ENCODE results near the gene RFX3.

Gene RFX3

DNA sequence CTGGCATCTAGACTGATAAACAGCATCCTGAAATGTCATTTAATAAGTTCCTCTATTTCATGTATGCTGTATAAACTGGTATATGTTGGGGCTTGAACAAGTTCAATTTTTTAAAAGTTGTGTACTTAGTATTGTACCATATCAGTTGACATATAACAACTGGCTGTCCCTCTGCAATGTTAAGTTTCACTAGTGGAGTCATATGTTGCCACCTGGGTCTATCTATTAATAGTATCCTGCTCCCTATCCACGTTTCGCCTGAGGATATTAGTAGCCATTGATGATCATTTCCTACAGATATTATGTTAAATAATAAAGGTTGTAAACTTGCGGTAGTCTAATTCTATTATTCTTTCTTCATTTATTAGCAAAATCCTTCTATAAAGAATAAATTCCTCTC, 177.6 kb downstream of the RFX3 start:
- Histone ChIP-seq H3K4me2 (ENCODE audit: insufficient read depth, low read length) (no peak overlapping the region), H3K27me3 (ENCODE audit: insufficient read depth, low read length, poor library complexity) (no peaks in the 10 kb centered on the region), H3K9ac (ENCODE audit: low read depth, low read length) (no peak overlapping the region), H4K20me1 (ENCODE audit: insufficient read depth, low read length) (no peaks in the 10 kb centered on the region), H3K79me2 (ENCODE audit: insufficient read depth, low read length) (no peaks in the 10 kb centered on the region), H3K27ac (ENCODE audit: low read length) (no peak overlapping the region), H3K9me3 (ENCODE audit: insufficient read depth, low read length, severe bottlenecking) (no peaks in the 10 kb centered on the region), H3K4me3 (ENCODE audit: low read depth in 1 of 2, low read length in 2 of 2) (no peak overlapping the region), H3K4me1 (ENCODE audit: insufficient read depth, low read length) (no peaks in the 10 kb centered on the region), H2AFZ (ENCODE audit: low read depth, low read length) (no peak overlapping the region), H3K36me3 (ENCODE audit: insufficient read depth, low read length) (no peaks in the 10 kb centered on the region)
- no peak for DNase-seq
- TF ChIP-seq, protein P1, sequence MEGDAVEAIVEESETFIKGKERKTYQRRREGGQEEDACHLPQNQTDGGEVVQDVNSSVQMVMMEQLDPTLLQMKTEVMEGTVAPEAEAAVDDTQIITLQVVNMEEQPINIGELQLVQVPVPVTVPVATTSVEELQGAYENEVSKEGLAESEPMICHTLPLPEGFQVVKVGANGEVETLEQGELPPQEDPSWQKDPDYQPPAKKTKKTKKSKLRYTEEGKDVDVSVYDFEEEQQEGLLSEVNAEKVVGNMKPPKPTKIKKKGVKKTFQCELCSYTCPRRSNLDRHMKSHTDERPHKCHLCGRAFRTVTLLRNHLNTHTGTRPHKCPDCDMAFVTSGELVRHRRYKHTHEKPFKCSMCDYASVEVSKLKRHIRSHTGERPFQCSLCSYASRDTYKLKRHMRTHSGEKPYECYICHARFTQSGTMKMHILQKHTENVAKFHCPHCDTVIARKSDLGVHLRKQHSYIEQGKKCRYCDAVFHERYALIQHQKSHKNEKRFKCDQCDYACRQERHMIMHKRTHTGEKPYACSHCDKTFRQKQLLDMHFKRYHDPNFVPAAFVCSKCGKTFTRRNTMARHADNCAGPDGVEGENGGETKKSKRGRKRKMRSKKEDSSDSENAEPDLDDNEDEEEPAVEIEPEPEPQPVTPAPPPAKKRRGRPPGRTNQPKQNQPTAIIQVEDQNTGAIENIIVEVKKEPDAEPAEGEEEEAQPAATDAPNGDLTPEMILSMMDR (IDR thresholded peaks at IDR 0.05; ENCODE audit: borderline replicate concordance, extremely low read depth, low read length, poor library complexity, severe bottlenecking) = no peak
- TF ChIP-seq EZH2 (IDR thresholded peaks at IDR 0.05; ENCODE audit: borderline replicate concordance, low read depth, low read length, severe bottlenecking) = no peak
- ATAC-seq (ENCODE audit: insufficient read depth, low read depth) = no peak

DNA sequence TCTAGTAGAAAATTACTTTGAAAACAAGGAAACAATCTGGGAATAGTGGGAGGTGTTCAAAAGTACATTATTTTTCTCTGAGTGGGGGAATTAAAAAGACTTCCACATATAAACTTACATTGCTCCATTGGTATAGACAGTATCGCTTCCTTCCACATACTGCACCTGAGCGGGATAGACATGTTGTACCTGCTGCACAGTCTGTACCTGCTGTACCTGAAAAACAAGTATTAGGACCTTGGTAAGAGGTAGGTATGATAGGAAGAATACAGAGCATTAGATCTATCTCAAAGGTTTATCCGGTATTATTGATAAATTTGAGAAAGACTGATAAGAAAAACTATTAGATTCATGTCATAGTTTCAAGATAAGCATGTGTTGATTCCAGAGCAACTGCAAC, 179.3 kb downstream of the RFX3 start:
- H3K4me3 ChIP-seq (ENCODE audit: low read depth in 1 of 2, low read length in 2 of 2) = no peak overlapping the region
- TF ChIP-seq, protein P1 (IDR thresholded peaks at IDR 0.05; ENCODE audit: borderline replicate concordance, extremely low read depth, low read length, poor library complexity, severe bottlenecking) = no peak
- no peak for TF ChIP-seq EZH2 (IDR thresholded peaks at IDR 0.05; ENCODE audit: borderline replicate concordance, low read depth, low read length, severe bottlenecking)
- H3K36me3 ChIP-seq (ENCODE audit: insufficient read depth, low read length) = no peaks in the 10 kb centered on the region
- no peak for DNase-seq
- H3K27ac ChIP-seq (ENCODE audit: low read length) = no peak overlapping the region
- no peaks in the 10 kb centered on the region for H3K4me1 ChIP-seq (ENCODE audit: insufficient read depth, low read length)
- H2AFZ ChIP-seq (ENCODE audit: low read depth, low read length) = no peak overlapping the region
- no peaks in the 10 kb centered on the region for H3K79me2 ChIP-seq (ENCODE audit: insufficient read depth, low read length)
- no peaks in the 10 kb centered on the region for H4K20me1 ChIP-seq (ENCODE audit: insufficient read depth, low read length)
- ATAC-seq (ENCODE audit: insufficient read depth, low read depth) = no peak
- no peak overlapping the region for H3K9ac ChIP-seq (ENCODE audit: low read depth, low read length)
- no peaks in the 10 kb centered on the region for H3K9me3 ChIP-seq (ENCODE audit: insufficient read depth, low read length, severe bottlenecking)
- H3K27me3 ChIP-seq (ENCODE audit: insufficient read depth, low read length, poor library complexity) = no peaks in the 10 kb centered on the region
- H3K4me2 ChIP-seq (ENCODE audit: insufficient read depth, low read length) = no peak overlapping the region

DNA sequence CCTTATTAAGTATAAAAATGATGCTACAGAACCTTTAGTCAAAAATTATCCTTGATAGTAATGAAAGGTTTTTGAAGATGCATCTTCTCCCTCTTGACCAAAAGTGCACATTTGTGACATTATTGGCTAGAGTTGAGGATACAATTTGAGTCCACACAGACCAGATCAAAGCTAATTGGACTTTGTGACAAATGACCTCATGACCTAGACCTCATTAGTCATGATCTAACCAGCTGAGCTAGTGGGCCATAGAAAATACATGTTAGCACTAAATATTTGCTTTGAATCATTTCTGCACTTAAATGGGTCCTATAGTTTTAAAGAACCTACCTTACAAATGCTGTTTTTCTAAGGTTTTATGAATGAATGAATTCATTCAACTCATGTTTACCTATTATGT, 182.1 kb downstream of the RFX3 start:
- H3K4me2 ChIP-seq (ENCODE audit: insufficient read depth, low read length) = no peak overlapping the region
- no peak overlapping the region for H3K9ac ChIP-seq (ENCODE audit: low read depth, low read length)
- H3K79me2 ChIP-seq (ENCODE audit: insufficient read depth, low read length) = no peaks in the 10 kb centered on the region
- no peaks in the 10 kb centered on the region for H3K36me3 ChIP-seq (ENCODE audit: insufficient read depth, low read length)
- H3K4me1 ChIP-seq (ENCODE audit: insufficient read depth, low read length) = no peaks in the 10 kb centered on the region
- no peaks in the 10 kb centered on the region for H3K27me3 ChIP-seq (ENCODE audit: insufficient read depth, low read length, poor library complexity)
- ATAC-seq (ENCODE audit: insufficient read depth, low read depth) (no peak), DNase-seq (no peak)
- no peak overlapping the region for H2AFZ ChIP-seq (ENCODE audit: low read depth, low read length)
- no peak overlapping the region for H3K4me3 ChIP-seq (ENCODE audit: low read depth in 1 of 2, low read length in 2 of 2)
- no peaks in the 10 kb centered on the region for H3K9me3 ChIP-seq (ENCODE audit: insufficient read depth, low read length, severe bottlenecking)
- H4K20me1 ChIP-seq (ENCODE audit: insufficient read depth, low read length) = no peaks in the 10 kb centered on the region
- no peak for TF ChIP-seq EZH2 (IDR thresholded peaks at IDR 0.05; ENCODE audit: borderline replicate concordance, low read depth, low read length, severe bottlenecking)
- TF ChIP-seq, protein P1 (IDR thresholded peaks at IDR 0.05; ENCODE audit: borderline replicate concordance, extremely low read depth, low read length, poor library complexity, severe bottlenecking) = no peak
- no peak overlapping the region for H3K27ac ChIP-seq (ENCODE audit: low read length)
